HL-60 (cell line): ENCODE data around the gene FLOT2.

ENCODE experiments used
- DNase-seq, 2 experiments: peaks; one replicate each; pipeline ENCODE4 v3.0.0-alpha.2; 2010 to 2020; ENCODE audit warnings: low read depth in 1 of 2, low spot score in 1 of 2
- H3K27ac ChIP-seq: fragments of 250-450 bp; sonication (Bioruptor Pico); replicated peaks from 2 replicates; pipeline ENCODE4 v1.5.1; 2020; ENCODE audit warnings: mild to moderate bottlenecking, moderate library complexity
- H3K27me3 ChIP-seq: fragments of 250-450 bp; sonication (Bioruptor Pico); 2 replicates; pipeline ENCODE4 v1.5.1; 2021; ENCODE audit warnings: mild to moderate bottlenecking, moderate library complexity; ENCODE audit not compliant: insufficient read depth, poor library complexity, severe bottlenecking
- H3K4me3 ChIP-seq: replicated peaks from 2 replicates; pipeline ENCODE4 v1.5.1; 2011; ENCODE audit warnings: mild to moderate bottlenecking, control low read depth, low read length; ENCODE audit not compliant: insufficient read depth
- GABPA ChIP-seq: IDR thresholded peaks from 2 replicates; pipeline ENCODE4 v1.6.1; 2012; ENCODE audit warnings: low read depth
- POLR2AphosphoS5 ChIP-seq: IDR thresholded peaks from 2 replicates; pipeline ENCODE4 v1.6.1; 2012; ENCODE audit warnings: low read depth
- SPI1 ChIP-seq: IDR thresholded peaks from 2 replicates; pipeline ENCODE4 v1.6.1; 2012; ENCODE audit warnings: low read depth, mild to moderate bottlenecking, borderline replicate concordance
- TF ChIP-seq, protein P1 (sequence below): IDR thresholded peaks from 2 replicates; pipeline ENCODE4 v1.6.1; 2012; ENCODE audit warnings: low read depth; ENCODE audit not compliant: insufficient replicate concordance
- TF ChIP-seq, protein P2 (sequence below): IDR thresholded peaks from one replicate; pipeline ENCODE4 v1.5.1; 2011; ENCODE audit warnings: low read length, control low read depth, inconsistent platforms; ENCODE audit not compliant: insufficient read depth

Gene FLOT2

DNA sequence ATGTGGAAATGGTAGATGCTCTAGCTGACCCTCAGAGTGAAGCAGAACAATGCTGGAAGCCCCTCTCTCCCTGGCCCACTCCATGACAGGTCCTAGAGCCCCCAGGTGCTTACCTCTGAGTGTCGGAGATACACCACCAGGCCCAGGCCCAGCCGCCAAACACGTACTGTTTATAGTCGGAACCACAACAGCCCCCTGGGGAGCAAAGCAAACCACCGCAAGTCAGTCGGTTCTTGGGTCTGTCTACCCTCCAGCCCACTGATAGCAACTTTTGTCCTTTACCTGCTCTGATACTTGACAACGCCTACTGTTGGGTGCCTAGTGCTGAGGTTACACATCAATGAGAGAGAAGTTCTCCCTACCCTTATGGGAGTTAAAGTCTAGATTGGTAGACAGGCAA lies 8.7 kb downstream of the FLOT2 start:
- Histone ChIP-seq H3K27ac (no peak overlapping the region), H3K4me3 (no peak overlapping the region), H3K27me3 (no peaks in the 10 kb centered on the region)
- no peak for DNase-seq
- TF ChIP-seq GABPA, result no peak
- TF ChIP-seq POLR2AphosphoS5, result no peak
- TF ChIP-seq SPI1, result no peak
- TF ChIP-seq, protein P1, sequence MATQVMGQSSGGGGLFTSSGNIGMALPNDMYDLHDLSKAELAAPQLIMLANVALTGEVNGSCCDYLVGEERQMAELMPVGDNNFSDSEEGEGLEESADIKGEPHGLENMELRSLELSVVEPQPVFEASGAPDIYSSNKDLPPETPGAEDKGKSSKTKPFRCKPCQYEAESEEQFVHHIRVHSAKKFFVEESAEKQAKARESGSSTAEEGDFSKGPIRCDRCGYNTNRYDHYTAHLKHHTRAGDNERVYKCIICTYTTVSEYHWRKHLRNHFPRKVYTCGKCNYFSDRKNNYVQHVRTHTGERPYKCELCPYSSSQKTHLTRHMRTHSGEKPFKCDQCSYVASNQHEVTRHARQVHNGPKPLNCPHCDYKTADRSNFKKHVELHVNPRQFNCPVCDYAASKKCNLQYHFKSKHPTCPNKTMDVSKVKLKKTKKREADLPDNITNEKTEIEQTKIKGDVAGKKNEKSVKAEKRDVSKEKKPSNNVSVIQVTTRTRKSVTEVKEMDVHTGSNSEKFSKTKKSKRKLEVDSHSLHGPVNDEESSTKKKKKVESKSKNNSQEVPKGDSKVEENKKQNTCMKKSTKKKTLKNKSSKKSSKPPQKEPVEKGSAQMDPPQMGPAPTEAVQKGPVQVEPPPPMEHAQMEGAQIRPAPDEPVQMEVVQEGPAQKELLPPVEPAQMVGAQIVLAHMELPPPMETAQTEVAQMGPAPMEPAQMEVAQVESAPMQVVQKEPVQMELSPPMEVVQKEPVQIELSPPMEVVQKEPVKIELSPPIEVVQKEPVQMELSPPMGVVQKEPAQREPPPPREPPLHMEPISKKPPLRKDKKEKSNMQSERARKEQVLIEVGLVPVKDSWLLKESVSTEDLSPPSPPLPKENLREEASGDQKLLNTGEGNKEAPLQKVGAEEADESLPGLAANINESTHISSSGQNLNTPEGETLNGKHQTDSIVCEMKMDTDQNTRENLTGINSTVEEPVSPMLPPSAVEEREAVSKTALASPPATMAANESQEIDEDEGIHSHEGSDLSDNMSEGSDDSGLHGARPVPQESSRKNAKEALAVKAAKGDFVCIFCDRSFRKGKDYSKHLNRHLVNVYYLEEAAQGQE, result no peak
- TF ChIP-seq, protein P2, sequence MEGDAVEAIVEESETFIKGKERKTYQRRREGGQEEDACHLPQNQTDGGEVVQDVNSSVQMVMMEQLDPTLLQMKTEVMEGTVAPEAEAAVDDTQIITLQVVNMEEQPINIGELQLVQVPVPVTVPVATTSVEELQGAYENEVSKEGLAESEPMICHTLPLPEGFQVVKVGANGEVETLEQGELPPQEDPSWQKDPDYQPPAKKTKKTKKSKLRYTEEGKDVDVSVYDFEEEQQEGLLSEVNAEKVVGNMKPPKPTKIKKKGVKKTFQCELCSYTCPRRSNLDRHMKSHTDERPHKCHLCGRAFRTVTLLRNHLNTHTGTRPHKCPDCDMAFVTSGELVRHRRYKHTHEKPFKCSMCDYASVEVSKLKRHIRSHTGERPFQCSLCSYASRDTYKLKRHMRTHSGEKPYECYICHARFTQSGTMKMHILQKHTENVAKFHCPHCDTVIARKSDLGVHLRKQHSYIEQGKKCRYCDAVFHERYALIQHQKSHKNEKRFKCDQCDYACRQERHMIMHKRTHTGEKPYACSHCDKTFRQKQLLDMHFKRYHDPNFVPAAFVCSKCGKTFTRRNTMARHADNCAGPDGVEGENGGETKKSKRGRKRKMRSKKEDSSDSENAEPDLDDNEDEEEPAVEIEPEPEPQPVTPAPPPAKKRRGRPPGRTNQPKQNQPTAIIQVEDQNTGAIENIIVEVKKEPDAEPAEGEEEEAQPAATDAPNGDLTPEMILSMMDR, result no peak

DNA sequence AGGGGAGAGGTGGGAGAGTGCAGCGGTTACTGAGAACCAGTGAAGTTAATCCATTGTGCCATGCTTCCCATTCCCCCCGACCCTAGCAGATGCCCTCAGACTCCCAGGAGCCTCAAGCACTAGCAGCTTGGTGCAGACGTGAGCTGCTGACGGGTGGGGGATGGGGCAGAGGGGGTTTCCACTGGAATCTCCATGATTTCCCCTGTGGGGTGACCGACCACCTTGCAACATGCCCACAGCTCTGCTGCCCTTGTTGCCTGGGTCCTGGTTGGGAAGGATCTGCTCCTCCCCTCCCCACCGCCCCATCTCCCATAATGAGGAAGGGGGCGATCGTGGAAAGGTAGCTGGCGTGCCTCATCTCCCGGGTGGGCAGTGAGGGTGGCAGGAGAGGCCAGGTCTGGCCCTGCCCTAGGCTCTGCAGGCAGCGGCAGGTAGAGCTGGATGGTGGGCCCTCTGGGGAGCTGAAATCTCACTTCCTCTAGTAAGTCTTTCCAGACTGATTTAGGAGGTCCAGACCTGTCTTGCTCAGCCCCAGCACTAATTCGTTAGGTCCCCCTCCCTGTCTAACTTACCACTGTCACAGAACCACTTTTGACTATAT lies 9.6 kb downstream of the FLOT2 start:
- no peak; the same call in 1 of the 2 replicates for TF ChIP-seq POLR2AphosphoS5
- TF ChIP-seq, protein P1, result no peak
- TF ChIP-seq, protein P2, result no peak
- no peak for TF ChIP-seq SPI1
- TF ChIP-seq GABPA, result no peak
- Histone ChIP-seq H3K27ac (no peak overlapping the region), H3K4me3 (no peak overlapping the region), H3K27me3 (no peaks in the 10 kb centered on the region)
- DNase-seq, result no peak

DNA sequence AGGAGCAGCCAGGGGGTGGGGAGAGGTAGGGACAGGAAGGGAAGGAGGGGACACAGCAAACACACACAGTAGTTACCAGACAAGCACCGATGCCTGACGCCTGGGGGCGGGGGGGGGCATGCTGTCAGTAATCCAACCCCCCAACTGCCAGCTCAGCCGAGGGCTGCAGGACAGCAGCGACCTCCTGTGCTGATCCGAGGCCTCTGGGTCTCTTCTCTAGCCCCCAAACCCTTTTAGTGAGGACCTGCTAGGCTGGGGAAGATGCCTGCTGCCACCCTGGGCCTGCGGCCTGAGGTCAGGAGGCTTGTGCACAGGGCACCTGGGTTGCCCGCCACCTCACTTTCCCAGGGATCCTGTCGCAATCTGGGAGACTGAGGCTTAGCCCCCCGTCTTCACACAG lies 11.6 kb downstream of the FLOT2 start:
- Histone ChIP-seq H3K27me3 (no peaks in the 10 kb centered on the region), H3K27ac (no peak overlapping the region), H3K4me3 (no peak overlapping the region)
- TF ChIP-seq, protein P1, result no peak
- TF ChIP-seq, protein P2, result no peak
- no peak for TF ChIP-seq SPI1
- TF ChIP-seq POLR2AphosphoS5, result no peak
- TF ChIP-seq GABPA, result no peak
- DNase-seq, result no peak
